WI38 (cell line): ENCODE measurements around the gene COL4A2.

Experiments used
- H3K4me3 ChIP-seq: 2 replicates; pipeline ENCODE4 v1.5.1; 2011; ENCODE audit warnings: low read depth, mild to moderate bottlenecking, control low read depth, low read length
- CTCF ChIP-seq: IDR thresholded peaks from 2 replicates; pipeline ENCODE4 v1.5.1; 2012; ENCODE audit warnings: low read depth, mild to moderate bottlenecking, control low read depth, low read length

Gene COL4A2

GRCh38 chr13:110262508-110263291 is 44.4 kb upstream of the COL4A2 start:
- H3K4me3 ChIP-seq: no peak overlapping the region
- TF ChIP-seq CTCF: no peak

DNA sequence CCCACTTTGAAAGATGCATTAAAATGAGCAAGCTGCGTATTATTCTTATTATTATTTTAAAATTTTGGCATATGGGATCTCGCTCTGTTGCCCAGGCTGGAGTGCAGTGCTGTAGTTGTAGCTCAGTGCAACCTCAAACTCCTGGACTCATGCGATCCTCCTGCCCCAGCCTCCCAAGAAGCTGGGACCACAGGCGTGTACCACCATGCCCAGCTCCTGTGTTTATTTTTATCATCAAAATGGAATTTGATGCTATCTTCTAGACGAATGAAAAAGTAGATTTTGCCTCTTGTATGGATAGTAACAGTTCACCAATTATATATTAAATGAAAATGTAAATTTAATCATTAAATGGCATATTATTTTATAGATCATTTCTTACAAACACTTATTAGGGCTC is 43.7 kb upstream of the COL4A2 start:
- no peak overlapping the region for H3K4me3 ChIP-seq
- no peak for TF ChIP-seq CTCF

- TF ChIP-seq CTCF: no peak
- H3K4me3 ChIP-seq: no peak overlapping the region
These were observed 43.2 kb upstream of the COL4A2 start for GRCh38 chr13:110263888-110264287.

GRCh38 chr13:110264685-110265275 is 42.3 kb upstream of the COL4A2 start:
- TF ChIP-seq CTCF: no peak
- no peak overlapping the region for H3K4me3 ChIP-seq

DNA sequence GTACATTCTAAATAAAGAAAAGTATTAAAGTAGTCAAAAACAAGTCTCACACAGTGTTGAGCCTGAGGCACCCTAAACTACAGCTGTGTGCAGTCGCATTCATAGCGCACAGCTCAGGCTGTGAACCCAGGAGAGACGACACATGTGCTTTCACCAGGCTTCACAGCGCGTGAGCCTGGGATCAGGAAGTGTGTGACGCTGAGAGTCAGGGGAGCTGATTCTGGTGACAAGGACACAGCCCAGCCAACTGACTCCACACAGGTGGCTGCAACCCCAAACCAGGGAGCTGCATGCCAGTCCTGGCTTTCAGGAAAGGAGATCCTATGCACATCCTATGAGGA is 41.8 kb upstream of the COL4A2 start:
- H3K4me3 ChIP-seq: no peak overlapping the region
- no peak for TF ChIP-seq CTCF

- TF ChIP-seq CTCF: no peak
- no peak overlapping the region for H3K4me3 ChIP-seq
These were observed 41.2 kb upstream of the COL4A2 start for GRCh38 chr13:110265682-110266430.

DNA sequence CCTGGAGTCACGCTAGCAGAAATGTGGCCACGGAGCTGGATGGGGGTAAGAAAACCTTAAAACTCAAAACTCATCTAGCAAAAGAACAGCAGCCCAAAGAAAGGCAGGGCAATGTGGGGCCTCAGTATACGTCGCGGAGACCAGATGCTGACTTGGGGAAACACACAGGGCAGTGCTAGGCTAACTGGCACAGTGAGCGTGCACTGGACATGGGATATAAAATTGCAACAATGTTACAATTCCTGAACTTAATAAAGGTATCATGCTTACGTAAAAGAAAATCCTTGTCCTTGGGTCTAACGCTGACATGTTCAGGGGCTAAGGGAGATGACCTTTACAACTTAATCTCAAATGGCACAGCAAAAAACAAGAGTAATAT is 40.7 kb upstream of the COL4A2 start:
- TF ChIP-seq CTCF: no peak
- no peak overlapping the region for H3K4me3 ChIP-seq
